Measurements from ENCODE around the gene FUZ. TPM values are rescaled to one million over a fixed set of nuclear protein-coding genes. Genes with fewer than 3 reads are reported as not detected.

FUZ gene
- total RNA-seq, 2 donors from 2014 or later, result 7.4 to 14.9 TPM

DNA sequence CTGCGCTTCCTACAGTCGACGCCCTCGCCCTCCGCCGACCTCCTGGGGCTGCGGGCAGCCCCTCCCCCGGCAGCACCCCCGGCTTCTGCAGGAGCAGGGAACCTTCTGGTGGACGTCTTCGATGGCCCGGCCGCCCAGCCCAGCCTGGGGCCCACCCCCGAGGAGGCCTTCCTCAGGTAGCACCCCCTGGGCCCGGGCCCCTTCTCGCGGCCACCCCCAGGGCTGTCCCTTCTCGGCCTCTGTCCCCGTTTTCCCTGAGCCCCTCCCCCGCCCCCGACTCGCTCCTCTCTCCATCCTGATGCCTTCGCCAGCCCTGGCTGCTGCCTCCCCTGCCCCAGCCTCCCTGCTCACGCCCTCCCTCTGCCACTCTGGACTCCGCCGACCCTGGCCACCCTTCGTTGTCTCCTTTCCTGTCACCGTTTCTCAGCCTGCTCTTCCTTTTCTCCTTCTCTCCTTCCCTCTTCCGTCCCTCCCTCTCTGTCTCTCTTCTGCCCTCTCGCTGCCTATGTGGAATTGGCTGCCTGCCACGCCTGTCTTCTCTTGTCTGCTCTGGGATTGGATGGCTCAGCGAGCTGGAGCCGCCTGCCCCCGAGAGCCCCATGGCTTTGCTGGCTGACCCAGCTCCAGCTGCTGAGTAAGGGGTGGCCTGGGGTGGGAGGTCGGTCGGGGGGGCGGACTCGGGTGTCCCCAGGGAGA is 11.0 kb downstream of the FUZ start:
- Histone ChIP-seq H3K9me3 (no peaks in the 10 kb centered on the region), H3K36me3 (no peaks in the 10 kb centered on the region), H3K4me1 (no peaks in the 10 kb centered on the region), H3K27ac (no peak overlapping the region), H3K9ac (ENCODE audit: low read depth in 2 of 2, low read length in 2 of 2) (peak overlapping the region in 1 of 2 donors; percentile 28), H3K4me3 (peak overlapping the region; percentile 19), H3K27me3 (no peaks in the 10 kb centered on the region)
- intact Hi-C loops (cut with DNase I), result no loop called here
- peak; percentile 79 for DNase-seq
- TF ChIP-seq, protein P1, sequence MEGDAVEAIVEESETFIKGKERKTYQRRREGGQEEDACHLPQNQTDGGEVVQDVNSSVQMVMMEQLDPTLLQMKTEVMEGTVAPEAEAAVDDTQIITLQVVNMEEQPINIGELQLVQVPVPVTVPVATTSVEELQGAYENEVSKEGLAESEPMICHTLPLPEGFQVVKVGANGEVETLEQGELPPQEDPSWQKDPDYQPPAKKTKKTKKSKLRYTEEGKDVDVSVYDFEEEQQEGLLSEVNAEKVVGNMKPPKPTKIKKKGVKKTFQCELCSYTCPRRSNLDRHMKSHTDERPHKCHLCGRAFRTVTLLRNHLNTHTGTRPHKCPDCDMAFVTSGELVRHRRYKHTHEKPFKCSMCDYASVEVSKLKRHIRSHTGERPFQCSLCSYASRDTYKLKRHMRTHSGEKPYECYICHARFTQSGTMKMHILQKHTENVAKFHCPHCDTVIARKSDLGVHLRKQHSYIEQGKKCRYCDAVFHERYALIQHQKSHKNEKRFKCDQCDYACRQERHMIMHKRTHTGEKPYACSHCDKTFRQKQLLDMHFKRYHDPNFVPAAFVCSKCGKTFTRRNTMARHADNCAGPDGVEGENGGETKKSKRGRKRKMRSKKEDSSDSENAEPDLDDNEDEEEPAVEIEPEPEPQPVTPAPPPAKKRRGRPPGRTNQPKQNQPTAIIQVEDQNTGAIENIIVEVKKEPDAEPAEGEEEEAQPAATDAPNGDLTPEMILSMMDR (IDR thresholded peaks at IDR 0.05), result no peak

DNA sequence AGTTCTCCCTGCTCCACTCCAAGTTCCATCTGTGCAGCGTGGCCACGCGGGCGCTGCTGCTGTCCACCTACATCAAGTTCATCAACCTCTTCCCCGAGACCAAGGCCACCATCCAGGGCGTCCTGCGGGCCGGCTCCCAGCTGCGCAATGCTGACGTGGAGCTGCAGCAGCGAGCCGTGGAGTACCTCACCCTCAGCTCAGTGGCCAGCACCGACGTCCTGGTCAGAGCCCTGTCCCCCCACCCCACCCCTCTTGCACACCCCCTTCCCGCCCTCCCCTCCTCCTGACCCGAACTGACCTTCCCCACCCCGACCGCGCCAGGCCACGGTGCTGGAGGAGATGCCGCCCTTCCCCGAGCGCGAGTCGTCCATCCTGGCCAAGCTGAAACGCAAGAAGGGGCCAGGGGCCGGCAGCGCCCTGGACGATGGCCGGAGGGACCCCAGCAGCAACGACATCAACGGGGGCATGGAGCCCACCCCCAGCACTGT is 11.6 kb downstream of the FUZ start:
- Histone ChIP-seq H3K9ac (ENCODE audit: low read depth in 2 of 2, low read length in 2 of 2) (peak overlapping the region in 1 of 2 donors; percentile 28), H3K36me3 (no peaks in the 10 kb centered on the region), H3K27ac (no peak overlapping the region), H3K27me3 (no peaks in the 10 kb centered on the region), H3K9me3 (no peaks in the 10 kb centered on the region), H3K4me1 (no peaks in the 10 kb centered on the region), H3K4me3 (peak overlapping the region; percentile 19)
- intact Hi-C loops (cut with DNase I), result no loop called here
- TF ChIP-seq, protein P1 (IDR thresholded peaks at IDR 0.05), result no peak
- no peak for DNase-seq

DNA sequence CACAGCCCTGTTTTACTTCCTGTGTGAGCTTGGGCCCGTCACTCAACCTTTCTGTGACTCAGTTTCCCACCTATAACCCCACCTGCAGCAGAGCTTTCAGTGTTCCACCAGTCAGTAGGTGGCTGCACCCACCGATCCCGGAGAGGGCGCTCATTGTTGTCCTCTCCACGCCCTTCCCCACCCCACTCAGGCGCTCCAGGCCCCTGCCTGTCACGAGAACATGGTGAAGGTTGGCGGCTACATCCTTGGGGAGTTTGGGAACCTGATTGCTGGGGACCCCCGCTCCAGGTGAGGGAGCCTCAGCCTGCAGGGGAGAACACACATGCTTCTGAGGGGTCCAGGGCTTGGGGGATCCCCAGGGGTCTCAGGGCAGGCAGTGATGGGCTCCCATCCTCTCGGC is 12.3 kb downstream of the FUZ start:
- TF ChIP-seq, protein P1 (IDR thresholded peaks at IDR 0.05), result no peak
- DNase-seq, result no peak
- H3K27ac ChIP-seq, result no peak overlapping the region
- H3K4me1 ChIP-seq, result no peaks in the 10 kb centered on the region
- no peaks in the 10 kb centered on the region for H3K9me3 ChIP-seq
- H3K27me3 ChIP-seq, result no peaks in the 10 kb centered on the region
- H3K36me3 ChIP-seq, result peaks cover 7% of the 10 kb centered on the region
- no peak overlapping the region for H3K4me3 ChIP-seq
- intact Hi-C loops (cut with DNase I), result no loop called here
- H3K9ac ChIP-seq (ENCODE audit: low read depth in 2 of 2, low read length in 2 of 2), result no peak overlapping the region

DNA sequence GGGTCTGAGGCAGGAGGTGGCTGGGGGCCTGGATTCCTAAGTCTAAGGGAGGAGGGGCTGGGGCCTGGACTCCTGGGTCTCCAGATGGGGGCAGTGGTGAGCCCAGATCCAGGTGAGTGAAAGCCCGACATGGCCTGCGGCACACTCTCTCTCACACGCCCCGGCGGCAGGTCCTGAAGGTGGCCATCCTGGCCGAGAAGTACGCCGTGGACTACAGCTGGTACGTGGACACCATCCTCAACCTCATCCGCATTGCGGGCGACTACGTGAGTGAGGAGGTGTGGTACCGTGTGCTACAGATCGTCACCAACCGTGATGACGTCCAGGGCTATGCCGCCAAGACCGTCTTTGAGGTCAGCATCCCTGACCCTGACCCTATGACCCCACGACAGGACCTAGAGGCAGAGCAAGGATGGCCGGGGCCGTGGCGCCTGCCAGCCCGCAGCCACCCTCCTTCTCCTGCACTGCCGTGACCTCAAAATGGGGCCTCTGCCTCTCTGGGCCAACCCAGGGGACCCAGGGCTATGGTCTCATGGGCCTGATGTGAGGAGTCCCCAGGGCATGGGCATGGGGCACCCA is 13.2 kb downstream of the FUZ start:
- no peak overlapping the region for H3K9ac ChIP-seq (ENCODE audit: low read depth in 2 of 2, low read length in 2 of 2)
- no peak overlapping the region for H3K4me3 ChIP-seq
- TF ChIP-seq, protein P1 (IDR thresholded peaks at IDR 0.05), result no peak
- H3K27ac ChIP-seq, result no peak overlapping the region
- DNase-seq, result no peak
- intact Hi-C loops (cut with DNase I), result no loop called here
- H3K4me1 ChIP-seq, result no peaks in the 10 kb centered on the region
- H3K9me3 ChIP-seq, result no peaks in the 10 kb centered on the region
- H3K36me3 ChIP-seq, result peaks cover 9% of the 10 kb centered on the region
- no peaks in the 10 kb centered on the region for H3K27me3 ChIP-seq

DNA sequence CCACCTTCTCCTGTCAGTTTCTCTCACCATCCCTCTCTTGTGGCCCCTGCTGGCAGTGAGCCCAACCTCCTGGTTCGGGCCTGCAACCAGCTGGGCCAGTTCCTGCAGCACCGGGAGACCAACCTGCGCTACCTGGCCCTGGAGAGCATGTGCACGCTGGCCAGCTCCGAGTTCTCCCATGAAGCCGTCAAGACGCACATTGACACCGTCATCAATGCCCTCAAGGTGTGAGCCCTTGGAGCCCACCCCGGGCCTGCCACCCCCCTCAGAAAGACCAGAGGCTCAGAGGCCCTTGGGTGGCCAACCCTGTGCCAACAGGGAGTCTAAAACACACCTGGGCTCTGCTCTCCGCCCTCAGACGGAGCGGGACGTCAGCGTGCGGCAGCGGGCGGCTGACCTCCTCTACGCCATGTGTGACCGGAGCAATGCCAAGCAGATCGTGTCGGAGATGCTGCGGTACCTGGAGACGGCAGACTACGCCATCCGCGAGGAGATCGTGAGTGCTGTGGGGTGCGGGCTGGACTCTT is 13.8 kb downstream of the FUZ start:
- Histone ChIP-seq H3K4me1 (no peaks in the 10 kb centered on the region), H3K36me3 (peaks cover 9% of the 10 kb centered on the region), H3K9me3 (no peaks in the 10 kb centered on the region), H3K27me3 (no peaks in the 10 kb centered on the region), H3K9ac (ENCODE audit: low read depth in 2 of 2, low read length in 2 of 2) (no peak overlapping the region), H3K4me3 (no peak overlapping the region), H3K27ac (no peak overlapping the region)
- TF ChIP-seq, protein P1 (IDR thresholded peaks at IDR 0.05), result no peak
- intact Hi-C loops (cut with DNase I), result no loop called here
- DNase-seq, result no peak

Measured in colonic mucosa (tissue), 4 donors.